Activated naive CD8-positive, alpha-beta T cell treated with anti-CD3 and anti-CD28 coated beads, Interleukin-2, amount 50 U/mL, for 16 hours (primary cell): ENCODE results near the gene GTF3C2.
"Not testable (repeated sequence)": the region's sequence is repeated elsewhere in the genome, so short reads cannot be mapped to it uniquely, and the experiment has no call there.

ENCODE experiments used
- DNase-seq: peaks from one replicate; pipeline ENCODE4 v3.0.0-alpha.2; 2020; ENCODE audit warnings: low read depth, low spot score

GTF3C2 gene

GRCh38 chr2:27300606-27301005, 56.0 kb downstream of the GTF3C2 start:
- not testable (repeated sequence) for DNase-seq

DNA sequence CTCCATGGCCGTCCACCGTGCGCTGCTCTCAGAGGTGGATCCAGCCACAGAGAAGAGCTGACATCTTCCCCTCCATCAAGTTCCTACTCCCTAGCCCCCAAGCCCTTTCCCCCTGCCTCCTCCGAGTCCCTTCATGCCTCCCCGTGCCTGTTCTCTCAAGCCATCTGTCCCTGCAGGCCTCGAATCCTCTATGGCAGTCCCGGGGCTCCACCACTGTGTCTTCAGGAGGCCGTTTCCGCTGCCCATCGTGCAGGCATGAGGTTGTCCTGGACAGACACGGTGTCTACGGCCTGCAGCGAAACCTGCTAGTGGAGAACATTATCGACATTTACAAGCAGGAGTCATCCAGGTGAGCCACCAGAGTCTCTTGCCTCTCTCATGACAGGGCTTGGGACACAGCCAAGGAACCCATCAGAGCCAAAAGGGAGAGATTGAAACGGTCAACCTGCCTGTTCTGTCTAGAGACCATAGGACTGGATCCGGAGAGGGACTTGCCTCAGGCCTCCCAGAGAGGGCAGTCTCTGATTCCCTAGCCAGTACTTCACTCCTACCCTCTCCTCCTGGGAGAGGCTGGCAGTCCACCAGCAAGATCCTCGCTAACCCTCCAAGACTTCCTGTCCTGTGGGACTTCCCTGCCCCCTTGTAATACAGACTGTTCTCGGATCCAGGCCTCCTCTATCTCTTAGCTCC, 58.0 kb downstream of the GTF3C2 start:
- DNase-seq: no peak

DNA sequence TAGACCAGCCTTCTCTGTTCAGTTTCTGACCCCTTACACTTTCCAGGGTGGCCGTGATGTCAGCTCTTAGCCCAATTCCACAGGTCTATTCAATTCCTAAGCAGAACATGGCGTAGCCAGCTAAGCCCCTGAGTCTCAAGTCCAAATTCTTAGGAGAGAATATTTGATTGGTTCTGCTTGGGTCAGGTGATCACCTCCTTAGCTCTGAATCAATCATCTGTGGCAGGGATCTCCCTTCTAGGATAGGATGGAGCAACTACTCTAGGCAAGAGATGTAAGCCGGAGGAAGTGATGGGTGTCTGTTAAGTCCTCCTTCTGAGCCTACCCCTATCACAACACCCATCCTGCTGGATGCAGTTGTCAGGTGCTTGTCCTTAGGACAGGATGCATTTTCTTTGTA, 59.4 kb downstream of the GTF3C2 start:
- DNase-seq: no peak

- DNase-seq: no peak
Observed at GRCh38 chr2:27296481-27296880, 60.1 kb downstream of the GTF3C2 start.

DNA sequence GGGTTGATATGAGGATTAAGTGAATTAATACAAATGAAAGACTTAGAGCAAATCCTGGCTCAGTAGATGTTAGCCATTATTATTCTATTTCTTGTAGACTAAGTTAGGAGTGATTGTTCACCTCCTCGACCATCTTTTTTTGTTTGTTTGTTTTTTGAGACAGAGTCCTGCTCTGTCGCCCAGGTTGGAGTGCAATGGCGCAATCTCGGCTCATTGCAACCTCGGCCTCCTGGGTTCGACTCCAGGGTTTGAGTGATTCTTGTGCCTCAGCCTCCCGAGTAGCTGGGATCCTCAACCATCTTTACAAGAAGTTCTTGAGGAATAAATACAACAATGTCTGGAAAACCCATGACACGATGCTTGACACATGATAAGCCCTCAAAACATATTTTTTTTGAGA, 61.6 kb downstream of the GTF3C2 start:
- no peak for DNase-seq

DNA sequence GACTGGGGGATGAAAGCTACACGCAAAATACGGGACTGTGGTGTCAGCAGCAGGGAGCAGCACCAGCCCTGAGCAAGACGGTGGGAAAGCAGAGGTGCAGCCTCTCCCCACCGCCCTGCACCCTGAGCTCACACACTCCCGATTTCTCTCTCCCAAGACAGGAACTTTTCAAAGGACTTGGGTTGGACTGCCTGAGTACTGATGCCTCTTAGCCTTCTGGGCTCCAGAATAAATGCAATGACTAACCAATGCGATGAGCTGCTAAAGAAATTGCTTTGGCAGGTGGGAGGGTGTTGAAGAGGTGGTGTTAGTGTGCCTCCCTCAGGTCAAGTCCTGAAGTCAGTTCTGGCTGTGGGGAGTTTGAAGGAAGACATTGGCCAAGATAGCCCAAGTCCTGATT, 64.7 kb downstream of the GTF3C2 start:
- no peak for DNase-seq

DNA sequence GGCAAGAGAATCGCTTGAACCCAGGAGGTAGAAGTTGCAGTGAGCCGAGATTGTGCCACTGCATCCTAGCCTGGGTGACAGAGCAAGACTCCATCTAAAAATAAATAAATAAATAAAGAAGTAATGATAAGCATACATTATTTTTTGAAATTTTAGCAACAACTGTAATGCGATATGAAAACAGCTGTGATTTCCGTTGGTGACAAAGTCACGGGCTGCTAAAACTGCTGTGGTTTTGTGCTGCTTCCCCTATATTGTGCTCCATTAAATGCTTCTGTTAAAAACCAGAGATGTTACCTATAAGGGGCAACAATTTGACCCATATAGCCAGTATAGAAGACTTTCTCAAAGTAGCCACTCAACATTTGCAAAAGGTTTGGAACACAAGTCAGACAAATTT, 66.0 kb downstream of the GTF3C2 start:
- no peak for DNase-seq

DNA sequence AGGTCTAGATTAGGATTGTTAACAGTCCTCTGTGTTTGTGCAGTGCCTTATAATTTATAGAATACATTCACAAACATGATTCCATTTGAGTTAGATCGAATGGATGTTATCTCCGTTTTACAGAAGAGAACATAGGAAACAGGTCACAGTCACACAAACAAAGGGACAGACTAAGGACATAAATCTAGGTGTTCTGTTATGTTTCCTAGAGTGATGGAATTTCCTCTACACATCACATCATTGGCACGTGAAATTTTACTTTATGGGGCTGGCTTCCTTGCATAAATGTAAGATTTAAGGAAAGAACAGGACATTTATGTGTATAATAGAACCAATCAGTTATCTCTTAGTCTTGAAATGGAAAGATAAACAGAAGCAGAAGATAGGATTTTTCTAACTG, 68.0 kb downstream of the GTF3C2 start:
- no peak for DNase-seq

DNA sequence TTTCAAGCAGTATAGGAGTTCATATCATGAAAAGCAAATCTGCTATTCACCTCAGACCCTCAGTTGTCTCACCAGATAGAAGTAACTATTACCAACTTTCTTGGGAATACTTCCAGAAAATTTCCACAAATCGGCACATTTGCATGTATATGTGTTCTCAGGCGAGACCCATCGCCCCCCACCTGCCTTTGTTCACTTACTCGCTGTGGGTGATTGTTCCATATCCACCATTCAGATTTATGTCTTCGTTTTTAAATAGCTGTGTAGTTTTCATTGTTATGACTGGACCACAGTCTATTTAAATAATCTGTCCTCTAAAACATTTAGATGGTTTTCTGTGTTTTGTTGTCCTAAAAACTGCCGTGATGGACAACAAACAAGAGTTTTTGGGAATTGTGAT, 71.1 kb downstream of the GTF3C2 start:
- no peak for DNase-seq

- no peak for DNase-seq
Observed at GRCh38 chr2:27284996-27285395, 71.6 kb downstream of the GTF3C2 start.

GRCh38 chr2:27282892-27283291, 73.7 kb downstream of the GTF3C2 start:
- DNase-seq: no peak

DNA sequence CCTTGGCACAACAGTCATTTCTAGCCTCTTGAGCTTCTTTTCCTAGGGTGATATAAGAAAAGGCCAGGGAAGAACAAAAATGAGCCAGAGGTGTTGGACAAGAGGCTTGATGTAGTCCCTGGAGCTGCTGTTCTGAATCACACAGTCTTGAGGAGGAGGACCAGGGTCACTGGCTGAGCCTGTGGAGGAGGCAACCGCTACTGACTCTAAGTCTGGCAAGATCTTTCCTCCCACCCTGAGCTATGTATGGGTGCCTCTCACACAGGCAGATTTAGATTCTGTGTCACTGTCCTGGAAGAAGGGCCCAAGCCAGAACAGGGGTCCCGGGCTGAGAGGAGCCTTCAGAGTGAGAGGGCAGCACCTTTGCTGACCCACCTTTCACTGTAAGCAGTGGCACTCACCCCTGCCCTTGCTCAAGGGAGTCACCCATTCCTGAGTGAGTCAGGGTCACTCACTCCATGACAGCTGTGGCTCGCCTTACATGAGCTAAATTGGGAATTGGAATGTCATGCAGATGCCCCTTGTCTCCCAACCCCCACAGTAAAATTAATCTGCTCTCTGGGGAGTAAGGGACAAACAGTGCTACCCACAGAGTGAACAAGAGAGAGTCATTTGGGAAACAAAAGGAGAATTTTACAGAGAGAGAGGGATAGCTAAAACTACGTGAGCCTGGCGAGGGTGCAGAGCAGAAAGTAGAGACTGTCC, 74.6 kb downstream of the GTF3C2 start, which contains the start of gene TRIM54:
Gene TRIM54, plus strand, starts transcription at position 575 of the 705 bp plus-strand sequence. CDS start 303 bp downstream, outside the sequence.
- no peak for DNase-seq

DNA sequence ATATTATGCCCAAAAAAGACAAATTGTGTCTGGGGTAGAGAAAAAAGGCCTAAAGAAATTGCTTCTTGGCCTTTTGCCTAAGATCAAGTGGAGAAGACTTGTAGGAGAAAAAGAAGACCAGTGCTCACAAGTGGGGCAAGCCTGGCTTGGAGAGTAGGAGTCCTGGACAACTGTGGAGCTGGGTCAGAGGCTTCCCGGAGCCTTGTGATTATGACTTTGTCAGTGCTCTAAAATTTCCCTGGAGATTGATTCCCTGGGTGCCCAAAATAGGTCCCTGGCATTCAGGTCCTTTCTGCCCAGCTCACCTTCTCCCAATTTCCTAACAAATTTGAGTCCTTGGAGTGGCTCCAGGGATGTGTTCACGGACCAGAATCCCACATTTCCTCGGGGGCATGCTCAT, 75.1 kb downstream of the GTF3C2 start:
- DNase-seq: no peak

GRCh38 chr2:27280826-27281225, 75.7 kb downstream of the GTF3C2 start:
- no peak for DNase-seq

GRCh38 chr2:27278010-27278409, 78.6 kb downstream of the GTF3C2 start:
- no peak for DNase-seq
